Cardiac muscle cell (in vitro differentiated cells and primary cell): ENCODE measurements around the gene HLA-DOB. TPM values are rescaled to one million over a fixed set of nuclear protein-coding genes. Genes with fewer than 3 reads are reported as not detected.

Source experiments
- DNase-seq, 2 donors: peaks; one replicate each; pipeline versions ENCODE4 v3.0.0 to v3.0.0-alpha.2; 2010 to 2017; ENCODE audit warnings: low read depth in 1 of 2, low spot score in 1 of 2
- H3K27ac ChIP-seq: fragments of 200-600 bp; sonication (generic); 2 replicates; pipeline ENCODE4 v1.5.1; 2016
- H3K27me3 ChIP-seq: fragments of 200-600 bp; sonication (generic); 2 replicates; pipeline ENCODE4 v1.6.0; 2016; ENCODE audit warnings: control low read depth
- H3K36me3 ChIP-seq: fragments of 200-600 bp; sonication (generic); 2 replicates; pipeline ENCODE4 v1.5.1; 2016; ENCODE audit warnings: control low read depth
- H3K4me1 ChIP-seq: fragments of 200-600 bp; sonication (generic); 2 replicates; pipeline ENCODE4 v1.8.1; 2017; ENCODE audit warnings: low read depth, mild to moderate bottlenecking, mixed run types
- H3K4me3 ChIP-seq: fragments of 200-600 bp; sonication (generic); 2 replicates; pipeline ENCODE4 v1.5.1; 2016; ENCODE audit warnings: mild to moderate bottlenecking
- H3K9me3 ChIP-seq: fragments of 200-600 bp; sonication (generic); 2 replicates; pipeline ENCODE4 v1.5.1; 2017; ENCODE audit warnings: low read depth, mild to moderate bottlenecking, control low read depth
- CTCF ChIP-seq: IDR thresholded peaks from 2 replicates; pipeline ENCODE4 v1.5.1; 2012; ENCODE audit warnings: low read depth, mild to moderate bottlenecking, low read length
- polyA plus RNA-seq: library from polyadenylated mRNA; unstranded; fragments of >200 nt; fragmentation: Nextera tagmentation; extraction: Ambion mirVana; gene quantifications from 2 replicates; pipeline ENCODE4 v1.2.1, GENCODE V29; 2016
- total RNA-seq: library from RNA; depleted of rRNA; stranded (reverse); fragments of >200 nt; gene quantifications from 2 replicates; pipeline ENCODE4 v1.2.3, GENCODE V29; 2016

Gene HLA-DOB
- total and polyA plus RNA-seq, 2 experiments from 2014 or later = not detected

- no peaks in the 10 kb centered on the region for H3K4me1 ChIP-seq
- no peak overlapping the region for H3K4me3 ChIP-seq
- no peaks in the 10 kb centered on the region for H3K36me3 ChIP-seq
- no peak for TF ChIP-seq CTCF
- no peak overlapping the region for H3K27ac ChIP-seq
- H3K27me3 ChIP-seq = no peaks in the 10 kb centered on the region
- H3K9me3 ChIP-seq = no peaks in the 10 kb centered on the region
- DNase-seq = no peak
Measured at GRCh38 chr6:32774426-32774825, 42.4 kb downstream of the HLA-DOB start.

- H3K36me3 ChIP-seq = no peaks in the 10 kb centered on the region
- no peaks in the 10 kb centered on the region for H3K4me1 ChIP-seq
- H3K4me3 ChIP-seq = no peak overlapping the region
- H3K9me3 ChIP-seq = no peaks in the 10 kb centered on the region
- H3K27ac ChIP-seq = no peak overlapping the region
- no peaks in the 10 kb centered on the region for H3K27me3 ChIP-seq
- DNase-seq = no peak
- no peak for TF ChIP-seq CTCF
Measured at GRCh38 chr6:32772656-32773055, 44.1 kb downstream of the HLA-DOB start.

- no peak for TF ChIP-seq CTCF
- H3K4me3 ChIP-seq = no peak overlapping the region
- H3K36me3 ChIP-seq = no peaks in the 10 kb centered on the region
- no peaks in the 10 kb centered on the region for H3K9me3 ChIP-seq
- no peak overlapping the region for H3K27ac ChIP-seq
- no peaks in the 10 kb centered on the region for H3K27me3 ChIP-seq
- no peak for DNase-seq
- no peaks in the 10 kb centered on the region for H3K4me1 ChIP-seq
Measured at GRCh38 chr6:32764048-32764447, 52.8 kb downstream of the HLA-DOB start.

- Histone ChIP-seq H3K27me3 (no peaks in the 10 kb centered on the region), H3K4me1 (no peaks in the 10 kb centered on the region), H3K27ac (no peak within 1 kb of the TSS), H3K36me3 (no peaks in the 10 kb centered on the region), H3K4me3 (no peak within 1 kb of the TSS), H3K9me3 (no peaks in the 10 kb centered on the region)
- no peak for TF ChIP-seq CTCF
- DNase-seq = no peak
Measured at GRCh38 chr6:32763421-32763820, 53.4 kb downstream of the HLA-DOB start, which contains the start of gene HLA-DQB2. TSS of gene HLA-DQB2 (minus strand) at chr6:32763532. CDS start at chr6:32763470, 62 bp downstream.

Other genes with a start within 250 kb of the HLA-DOB start
- 0.28 and 0.63 TPM in 2 replicates for gene HLA-DRB1, start 227.2 kb downstream of the HLA-DOB start, total RNA-seq
- gene HLA-DRB1, start 227.2 kb downstream of the HLA-DOB start, polyA plus RNA-seq = 0.74 and 1.1 TPM in 2 replicates
- not detected in 2 replicates for gene HLA-DQA1, start 179.6 kb downstream of the HLA-DOB start, total RNA-seq
- 0.27 TPM in 1 of 2 replicates, not detected in the other for gene HLA-DQA1, start 179.6 kb downstream of the HLA-DOB start, polyA plus RNA-seq
- gene HLA-DQB1, start 150.3 kb downstream of the HLA-DOB start, total RNA-seq = 0.18 and 7.2 TPM in 2 replicates
- gene HLA-DQB1, start 150.3 kb downstream of the HLA-DOB start, polyA plus RNA-seq = 0.54 and 0.75 TPM in 2 replicates
- gene HLA-DQA2, start 75.6 kb downstream of the HLA-DOB start, total RNA-seq = not detected in 2 replicates
- not detected in 2 replicates for gene HLA-DQA2, start 75.6 kb downstream of the HLA-DOB start, polyA plus RNA-seq
- gene HLA-DQB2, start 53.5 kb downstream of the HLA-DOB start, total RNA-seq = not detected in 2 replicates
- not detected in 2 replicates for gene HLA-DQB2, start 53.5 kb downstream of the HLA-DOB start, polyA plus RNA-seq
- gene TAP2, start 21.7 kb upstream of the HLA-DOB start, total RNA-seq = 2.6 and 5.1 TPM in 2 replicates
- gene TAP2, start 21.7 kb upstream of the HLA-DOB start, polyA plus RNA-seq = 2.1 and 2.5 TPM in 2 replicates
- 0.21 and 0.42 TPM in 2 replicates for gene PSMB8, start 27.0 kb upstream of the HLA-DOB start, total RNA-seq
- gene PSMB8, start 27.0 kb upstream of the HLA-DOB start, polyA plus RNA-seq = 0.57 and 0.66 TPM in 2 replicates
- 6.8 and 11.6 TPM in 2 replicates for gene TAP1, start 36.7 kb upstream of the HLA-DOB start, total RNA-seq
- gene TAP1, start 36.7 kb upstream of the HLA-DOB start, polyA plus RNA-seq = 11.2 and 12.6 TPM in 2 replicates
- 2.0 and 4.5 TPM in 2 replicates for gene PSMB9, start 37.2 kb upstream of the HLA-DOB start, total RNA-seq
- 5.9 and 11.0 TPM in 2 replicates for gene PSMB9, start 37.2 kb upstream of the HLA-DOB start, polyA plus RNA-seq
- not detected in 2 replicates for gene HLA-DMB, start 124.0 kb upstream of the HLA-DOB start, total RNA-seq
- not detected in 2 replicates for gene HLA-DMB, start 124.0 kb upstream of the HLA-DOB start, polyA plus RNA-seq
- 1.8 and 2.9 TPM in 2 replicates for gene HLA-DMA, start 136.1 kb upstream of the HLA-DOB start, total RNA-seq
- gene HLA-DMA, start 136.1 kb upstream of the HLA-DOB start, polyA plus RNA-seq = 3.7 and 6.9 TPM in 2 replicates
- 167 and 232 TPM in 2 replicates for gene BRD2, start 151.6 kb upstream of the HLA-DOB start, total RNA-seq
- 137 and 166 TPM in 2 replicates for gene BRD2, start 151.6 kb upstream of the HLA-DOB start, polyA plus RNA-seq
- gene HLA-DOA, start 192.6 kb upstream of the HLA-DOB start, total RNA-seq = 0.25 and 0.74 TPM in 2 replicates
- 0.57 TPM in 1 of 2 replicates, not detected in the other for gene HLA-DOA, start 192.6 kb upstream of the HLA-DOB start, polyA plus RNA-seq